ENCODE data around the gene PLXNA2.

PLXNA2 gene

DNA sequence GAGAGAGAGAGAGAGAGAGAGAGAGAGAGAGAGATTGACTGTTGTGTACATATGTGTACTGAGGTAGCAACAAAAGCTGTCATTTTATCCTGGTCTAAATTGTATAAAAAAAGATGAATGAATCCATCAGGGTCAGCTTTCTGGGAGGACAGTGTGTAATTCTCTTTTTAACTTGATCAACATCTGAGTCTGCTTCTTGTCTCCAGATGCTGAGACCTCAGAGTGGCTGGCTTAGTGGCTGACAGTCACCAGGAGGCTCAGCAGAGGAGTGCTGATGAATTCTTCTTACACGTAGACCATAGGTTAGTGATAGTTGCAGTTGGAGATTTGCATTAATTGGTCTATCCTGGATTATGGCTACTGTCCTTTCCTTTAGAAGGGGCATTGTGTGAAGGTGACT lies 28.5 kb upstream of the PLXNA2 start:
- H3K27me3 ChIP-seq (ENCODE audit: insufficient read depth, low read length, poor library complexity), result peaks cover 32% of the 10 kb centered on the region
- no peaks in the 10 kb centered on the region for H3K79me2 ChIP-seq (ENCODE audit: insufficient read depth, low read length)
- H3K9me3 ChIP-seq (ENCODE audit: insufficient read depth, low read length, severe bottlenecking), result no peaks in the 10 kb centered on the region
- no peak overlapping the region for H2AFZ ChIP-seq (ENCODE audit: low read depth, low read length)
- no peaks in the 10 kb centered on the region for H3K36me3 ChIP-seq (ENCODE audit: insufficient read depth, low read length)
- TF ChIP-seq, protein P1, sequence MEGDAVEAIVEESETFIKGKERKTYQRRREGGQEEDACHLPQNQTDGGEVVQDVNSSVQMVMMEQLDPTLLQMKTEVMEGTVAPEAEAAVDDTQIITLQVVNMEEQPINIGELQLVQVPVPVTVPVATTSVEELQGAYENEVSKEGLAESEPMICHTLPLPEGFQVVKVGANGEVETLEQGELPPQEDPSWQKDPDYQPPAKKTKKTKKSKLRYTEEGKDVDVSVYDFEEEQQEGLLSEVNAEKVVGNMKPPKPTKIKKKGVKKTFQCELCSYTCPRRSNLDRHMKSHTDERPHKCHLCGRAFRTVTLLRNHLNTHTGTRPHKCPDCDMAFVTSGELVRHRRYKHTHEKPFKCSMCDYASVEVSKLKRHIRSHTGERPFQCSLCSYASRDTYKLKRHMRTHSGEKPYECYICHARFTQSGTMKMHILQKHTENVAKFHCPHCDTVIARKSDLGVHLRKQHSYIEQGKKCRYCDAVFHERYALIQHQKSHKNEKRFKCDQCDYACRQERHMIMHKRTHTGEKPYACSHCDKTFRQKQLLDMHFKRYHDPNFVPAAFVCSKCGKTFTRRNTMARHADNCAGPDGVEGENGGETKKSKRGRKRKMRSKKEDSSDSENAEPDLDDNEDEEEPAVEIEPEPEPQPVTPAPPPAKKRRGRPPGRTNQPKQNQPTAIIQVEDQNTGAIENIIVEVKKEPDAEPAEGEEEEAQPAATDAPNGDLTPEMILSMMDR (IDR thresholded peaks at IDR 0.05; ENCODE audit: borderline replicate concordance, extremely low read depth, low read length, poor library complexity, severe bottlenecking), result no peak
- no peak for TF ChIP-seq EZH2 (IDR thresholded peaks at IDR 0.05; ENCODE audit: borderline replicate concordance, low read depth, low read length, severe bottlenecking)
- H3K27ac ChIP-seq (ENCODE audit: low read length), result no peak overlapping the region
- ATAC-seq (ENCODE audit: insufficient read depth, low read depth), result no peak
- H3K4me2 ChIP-seq (ENCODE audit: insufficient read depth, low read length), result no peak overlapping the region
- no peak overlapping the region for H3K4me3 ChIP-seq (ENCODE audit: low read depth in 1 of 2, low read length in 2 of 2)
- no peak for DNase-seq
- no peak overlapping the region for H3K9ac ChIP-seq (ENCODE audit: low read depth, low read length)
- no peaks in the 10 kb centered on the region for H4K20me1 ChIP-seq (ENCODE audit: insufficient read depth, low read length)
- H3K4me1 ChIP-seq (ENCODE audit: insufficient read depth, low read length), result no peaks in the 10 kb centered on the region

DNA sequence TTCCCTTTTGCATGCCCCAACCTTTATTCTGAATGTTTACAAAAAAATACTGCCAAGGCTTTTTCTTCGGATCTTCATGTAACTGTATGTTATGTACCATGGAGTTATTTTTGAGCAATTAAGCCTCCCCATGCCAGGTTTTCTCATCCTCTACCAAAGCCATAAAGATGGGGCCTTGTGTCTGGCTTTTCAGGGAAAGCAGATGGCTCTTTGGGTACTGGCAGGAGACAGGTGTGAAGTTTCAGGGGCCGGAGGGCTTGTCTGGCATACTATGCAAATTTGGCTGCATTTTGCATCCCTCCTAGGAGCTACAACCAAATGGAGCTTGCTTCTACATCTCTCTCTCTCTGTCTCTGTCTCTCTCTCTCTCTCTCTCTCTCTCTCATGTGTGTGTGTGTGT lies 28.1 kb upstream of the PLXNA2 start:
- TF ChIP-seq EZH2 (IDR thresholded peaks at IDR 0.05; ENCODE audit: borderline replicate concordance, low read depth, low read length, severe bottlenecking), result no peak
- no peak overlapping the region for H3K4me3 ChIP-seq (ENCODE audit: low read depth in 1 of 2, low read length in 2 of 2)
- H3K4me1 ChIP-seq (ENCODE audit: insufficient read depth, low read length), result no peaks in the 10 kb centered on the region
- H3K27ac ChIP-seq (ENCODE audit: low read length), result no peak overlapping the region
- no peaks in the 10 kb centered on the region for H4K20me1 ChIP-seq (ENCODE audit: insufficient read depth, low read length)
- peaks cover 28% of the 10 kb centered on the region for H3K27me3 ChIP-seq (ENCODE audit: insufficient read depth, low read length, poor library complexity)
- DNase-seq (no peak), ATAC-seq (ENCODE audit: insufficient read depth, low read depth) (no peak)
- no peak overlapping the region for H3K4me2 ChIP-seq (ENCODE audit: insufficient read depth, low read length)
- no peaks in the 10 kb centered on the region for H3K79me2 ChIP-seq (ENCODE audit: insufficient read depth, low read length)
- H2AFZ ChIP-seq (ENCODE audit: low read depth, low read length), result no peak overlapping the region
- no peaks in the 10 kb centered on the region for H3K9me3 ChIP-seq (ENCODE audit: insufficient read depth, low read length, severe bottlenecking)
- no peaks in the 10 kb centered on the region for H3K36me3 ChIP-seq (ENCODE audit: insufficient read depth, low read length)
- H3K9ac ChIP-seq (ENCODE audit: low read depth, low read length), result no peak overlapping the region

DNA sequence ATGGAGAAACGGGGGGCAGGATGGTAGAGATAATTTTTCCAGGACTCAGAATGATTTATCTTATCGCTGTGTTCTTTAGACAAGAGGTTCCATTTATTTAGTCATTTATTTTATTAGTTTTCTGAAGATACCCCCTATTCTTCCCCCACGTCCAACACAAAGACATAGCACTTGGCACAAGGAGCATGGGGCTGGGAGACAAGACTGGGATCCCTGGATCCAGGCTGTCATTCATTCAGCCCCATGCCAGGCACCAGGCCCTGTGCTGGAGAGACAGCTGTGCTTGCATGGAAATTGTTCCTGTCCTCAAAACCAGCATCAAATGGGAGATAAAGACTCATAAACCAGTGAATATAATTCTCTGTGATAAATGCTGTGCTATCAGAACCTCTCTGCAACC lies 27.1 kb upstream of the PLXNA2 start:
- TF ChIP-seq EZH2 (IDR thresholded peaks at IDR 0.05; ENCODE audit: borderline replicate concordance, low read depth, low read length, severe bottlenecking), result no peak
- TF ChIP-seq, protein P1 (IDR thresholded peaks at IDR 0.05; ENCODE audit: borderline replicate concordance, extremely low read depth, low read length, poor library complexity, severe bottlenecking), result no peak
- Histone ChIP-seq H4K20me1 (ENCODE audit: insufficient read depth, low read length) (no peaks in the 10 kb centered on the region), H3K4me1 (ENCODE audit: insufficient read depth, low read length) (no peaks in the 10 kb centered on the region), H3K9ac (ENCODE audit: low read depth, low read length) (no peak overlapping the region), H3K4me2 (ENCODE audit: insufficient read depth, low read length) (no peak overlapping the region), H3K27ac (ENCODE audit: low read length) (no peak overlapping the region), H3K9me3 (ENCODE audit: insufficient read depth, low read length, severe bottlenecking) (no peaks in the 10 kb centered on the region), H3K36me3 (ENCODE audit: insufficient read depth, low read length) (no peaks in the 10 kb centered on the region), H2AFZ (ENCODE audit: low read depth, low read length) (no peak overlapping the region), H3K79me2 (ENCODE audit: insufficient read depth, low read length) (no peaks in the 10 kb centered on the region), H3K4me3 (ENCODE audit: low read depth in 1 of 2, low read length in 2 of 2) (no peak overlapping the region), H3K27me3 (ENCODE audit: insufficient read depth, low read length, poor library complexity) (peaks cover 27% of the 10 kb centered on the region)
- ATAC-seq (ENCODE audit: insufficient read depth, low read depth) (no peak), DNase-seq (no peak)

DNA sequence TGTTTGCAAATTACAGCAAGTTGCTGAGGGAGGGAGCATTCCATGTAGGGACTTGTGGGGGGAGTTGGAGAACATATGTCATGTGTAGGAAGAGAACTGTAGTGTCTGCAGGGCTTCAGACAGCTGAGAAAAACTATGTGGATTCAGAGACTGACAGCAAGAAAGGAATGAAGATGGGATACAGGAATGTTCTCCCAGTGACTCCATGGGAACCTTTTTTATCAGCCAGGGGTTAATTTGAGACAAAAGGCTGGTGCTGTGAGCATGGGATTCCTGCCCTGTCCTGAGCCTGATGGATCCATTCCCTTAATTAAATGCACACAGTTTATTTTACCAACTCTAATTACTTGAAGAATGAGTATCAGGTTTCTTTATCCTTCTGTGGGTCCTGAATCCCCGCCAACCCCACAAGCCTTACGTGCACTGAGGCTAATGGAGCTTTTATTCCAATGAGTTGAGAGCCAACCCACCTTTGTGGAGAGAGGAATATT lies 26.5 kb upstream of the PLXNA2 start:
- no peak for DNase-seq
- Histone ChIP-seq H3K79me2 (ENCODE audit: insufficient read depth, low read length) (no peaks in the 10 kb centered on the region), H2AFZ (ENCODE audit: low read depth, low read length) (no peak overlapping the region), H3K27me3 (ENCODE audit: insufficient read depth, low read length, poor library complexity) (peaks cover 27% of the 10 kb centered on the region), H4K20me1 (ENCODE audit: insufficient read depth, low read length) (no peaks in the 10 kb centered on the region), H3K4me2 (ENCODE audit: insufficient read depth, low read length) (no peak overlapping the region), H3K9me3 (ENCODE audit: insufficient read depth, low read length, severe bottlenecking) (no peaks in the 10 kb centered on the region), H3K27ac (ENCODE audit: low read length) (no peak overlapping the region), H3K4me1 (ENCODE audit: insufficient read depth, low read length) (no peaks in the 10 kb centered on the region), H3K4me3 (ENCODE audit: low read depth in 1 of 2, low read length in 2 of 2) (no peak overlapping the region), H3K36me3 (ENCODE audit: insufficient read depth, low read length) (no peaks in the 10 kb centered on the region), H3K9ac (ENCODE audit: low read depth, low read length) (no peak overlapping the region)
- no peak for TF ChIP-seq EZH2 (IDR thresholded peaks at IDR 0.05; ENCODE audit: borderline replicate concordance, low read depth, low read length, severe bottlenecking)
- TF ChIP-seq, protein P1 (IDR thresholded peaks at IDR 0.05; ENCODE audit: borderline replicate concordance, extremely low read depth, low read length, poor library complexity, severe bottlenecking), result no peak
- ATAC-seq (ENCODE audit: insufficient read depth, low read depth), result no peak
